ENCODE measurements around the gene IL12RB1.

DNA sequence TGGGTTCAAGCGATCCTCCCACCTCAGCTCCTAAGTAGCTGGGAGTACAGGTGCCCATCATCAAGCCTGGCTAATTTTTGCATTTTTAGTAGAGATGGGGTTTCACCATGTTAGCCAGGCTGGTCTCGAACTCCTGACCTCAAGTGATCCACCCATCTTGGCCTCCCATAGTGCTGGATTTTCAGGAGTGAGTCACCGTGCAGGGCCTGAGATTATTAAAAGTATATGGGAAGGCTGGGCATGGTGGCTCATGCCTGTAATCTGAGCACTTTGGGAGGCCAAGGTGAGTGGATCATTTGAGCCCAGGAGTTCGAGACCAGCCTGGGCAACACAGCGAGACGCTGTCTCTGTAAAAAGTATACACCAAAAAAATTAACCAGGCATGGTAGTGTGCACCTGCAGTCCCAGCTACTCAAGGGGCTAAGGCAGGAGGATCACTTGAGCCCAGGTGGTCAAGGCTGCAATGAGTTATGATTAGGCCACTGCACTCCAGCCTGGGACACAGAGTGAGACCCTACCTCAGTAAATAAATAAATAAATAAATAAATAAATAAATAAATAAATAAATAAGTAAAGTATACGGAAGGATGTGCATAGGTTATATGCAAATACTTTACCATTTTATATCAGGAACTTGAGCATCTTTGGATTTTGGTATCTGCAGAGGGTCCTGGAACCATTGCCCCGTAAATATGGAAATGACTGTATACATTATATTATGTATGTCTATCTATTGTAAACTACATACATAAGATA lies 854 bp downstream of the IL12RB1 start:
- TF ChIP-seq, protein P1, sequence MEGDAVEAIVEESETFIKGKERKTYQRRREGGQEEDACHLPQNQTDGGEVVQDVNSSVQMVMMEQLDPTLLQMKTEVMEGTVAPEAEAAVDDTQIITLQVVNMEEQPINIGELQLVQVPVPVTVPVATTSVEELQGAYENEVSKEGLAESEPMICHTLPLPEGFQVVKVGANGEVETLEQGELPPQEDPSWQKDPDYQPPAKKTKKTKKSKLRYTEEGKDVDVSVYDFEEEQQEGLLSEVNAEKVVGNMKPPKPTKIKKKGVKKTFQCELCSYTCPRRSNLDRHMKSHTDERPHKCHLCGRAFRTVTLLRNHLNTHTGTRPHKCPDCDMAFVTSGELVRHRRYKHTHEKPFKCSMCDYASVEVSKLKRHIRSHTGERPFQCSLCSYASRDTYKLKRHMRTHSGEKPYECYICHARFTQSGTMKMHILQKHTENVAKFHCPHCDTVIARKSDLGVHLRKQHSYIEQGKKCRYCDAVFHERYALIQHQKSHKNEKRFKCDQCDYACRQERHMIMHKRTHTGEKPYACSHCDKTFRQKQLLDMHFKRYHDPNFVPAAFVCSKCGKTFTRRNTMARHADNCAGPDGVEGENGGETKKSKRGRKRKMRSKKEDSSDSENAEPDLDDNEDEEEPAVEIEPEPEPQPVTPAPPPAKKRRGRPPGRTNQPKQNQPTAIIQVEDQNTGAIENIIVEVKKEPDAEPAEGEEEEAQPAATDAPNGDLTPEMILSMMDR (IDR thresholded peaks at IDR 0.05): no peak
- TF ChIP-seq POLR2A (IDR thresholded peaks at IDR 0.05): no peak

Data from adrenal gland (tissue), 5 donors.